Measurements from ENCODE around the gene SSPN. TPM values are rescaled to one million over a fixed set of nuclear protein-coding genes. Genes with fewer than 3 reads are reported as not detected.

Gene SSPN
- total RNA-seq, 1 experiment from 2014 or later = 1.8 TPM

- no peak overlapping the region for H3K27ac Mint-ChIP-seq
- peaks cover 21% of the 10 kb centered on the region for H3K9me3 Mint-ChIP-seq
- H3K36me3 Mint-ChIP-seq = peaks cover 9% of the 10 kb centered on the region
- no peak overlapping the region for H3K4me3 Mint-ChIP-seq
- ATAC-seq (no peak), DNase-seq (ENCODE audit: low spot score) (no peak)
- no peaks in the 10 kb centered on the region for H3K4me1 Mint-ChIP-seq
- H3K27me3 Mint-ChIP-seq (ENCODE audit: low read depth) = no peaks in the 10 kb centered on the region
- ChIA-PET CTCF (no interaction called here), POLR2A (interaction anchor here (0.5 kb wide), 1 partner anchor 287 kb away, joined by 3 read pairs; no protein-coding TSS in a partner anchor)
- TF ChIP-seq ZBTB21 (CRISPR knock-in tag; IDR thresholded peaks at IDR 0.05; ENCODE audit: borderline replicate concordance) (no peak), FOXK1 (CRISPR knock-in tag; IDR thresholded peaks at IDR 0.05) (no peak), EMX1 (CRISPR knock-in tag; IDR thresholded peaks at IDR 0.05) (no peak), MXD4 (CRISPR knock-in tag; IDR thresholded peaks at IDR 0.05; ENCODE audit: borderline replicate concordance) (no peak), CREM (CRISPR knock-in tag; IDR thresholded peaks at IDR 0.05) (no peak)
These were observed 51.3 kb downstream of the SSPN start for GRCh38 chr12:26246483-26247164.

- ATAC-seq = no peak
- CTCF ChIA-PET = no interaction called here
- peaks cover 9% of the 10 kb centered on the region for H3K36me3 Mint-ChIP-seq
These were observed 52.5 kb downstream of the SSPN start for GRCh38 chr12:26247873-26248272.

GRCh38 chr12:26250801-26251200, 55.4 kb downstream of the SSPN start:
- ChIA-PET CTCF (no interaction called here), POLR2A (interaction anchor here (0.7 kb wide), 1 partner anchor 26 kb away, joined by 6 read pairs; no protein-coding TSS in a partner anchor)
- no peaks in the 10 kb centered on the region for H3K4me1 Mint-ChIP-seq
- ATAC-seq = no peak
- H3K27me3 Mint-ChIP-seq (ENCODE audit: low read depth) = no peaks in the 10 kb centered on the region
- H3K36me3 Mint-ChIP-seq = peaks cover 17% of the 10 kb centered on the region
- TF ChIP-seq, protein P1, sequence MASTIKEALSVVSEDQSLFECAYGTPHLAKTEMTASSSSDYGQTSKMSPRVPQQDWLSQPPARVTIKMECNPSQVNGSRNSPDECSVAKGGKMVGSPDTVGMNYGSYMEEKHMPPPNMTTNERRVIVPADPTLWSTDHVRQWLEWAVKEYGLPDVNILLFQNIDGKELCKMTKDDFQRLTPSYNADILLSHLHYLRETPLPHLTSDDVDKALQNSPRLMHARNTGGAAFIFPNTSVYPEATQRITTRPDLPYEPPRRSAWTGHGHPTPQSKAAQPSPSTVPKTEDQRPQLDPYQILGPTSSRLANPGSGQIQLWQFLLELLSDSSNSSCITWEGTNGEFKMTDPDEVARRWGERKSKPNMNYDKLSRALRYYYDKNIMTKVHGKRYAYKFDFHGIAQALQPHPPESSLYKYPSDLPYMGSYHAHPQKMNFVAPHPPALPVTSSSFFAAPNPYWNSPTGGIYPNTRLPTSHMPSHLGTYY (CRISPR knock-in tag; IDR thresholded peaks at IDR 0.05) = no peak
- no peak for TF ChIP-seq OVOL2 (CRISPR knock-in tag; IDR thresholded peaks at IDR 0.05; ENCODE audit: borderline replicate concordance)
- no peak for TF ChIP-seq FOXP1 (CRISPR knock-in tag; IDR thresholded peaks at IDR 0.05; ENCODE audit: borderline replicate concordance)
- TF ChIP-seq, protein P2, sequence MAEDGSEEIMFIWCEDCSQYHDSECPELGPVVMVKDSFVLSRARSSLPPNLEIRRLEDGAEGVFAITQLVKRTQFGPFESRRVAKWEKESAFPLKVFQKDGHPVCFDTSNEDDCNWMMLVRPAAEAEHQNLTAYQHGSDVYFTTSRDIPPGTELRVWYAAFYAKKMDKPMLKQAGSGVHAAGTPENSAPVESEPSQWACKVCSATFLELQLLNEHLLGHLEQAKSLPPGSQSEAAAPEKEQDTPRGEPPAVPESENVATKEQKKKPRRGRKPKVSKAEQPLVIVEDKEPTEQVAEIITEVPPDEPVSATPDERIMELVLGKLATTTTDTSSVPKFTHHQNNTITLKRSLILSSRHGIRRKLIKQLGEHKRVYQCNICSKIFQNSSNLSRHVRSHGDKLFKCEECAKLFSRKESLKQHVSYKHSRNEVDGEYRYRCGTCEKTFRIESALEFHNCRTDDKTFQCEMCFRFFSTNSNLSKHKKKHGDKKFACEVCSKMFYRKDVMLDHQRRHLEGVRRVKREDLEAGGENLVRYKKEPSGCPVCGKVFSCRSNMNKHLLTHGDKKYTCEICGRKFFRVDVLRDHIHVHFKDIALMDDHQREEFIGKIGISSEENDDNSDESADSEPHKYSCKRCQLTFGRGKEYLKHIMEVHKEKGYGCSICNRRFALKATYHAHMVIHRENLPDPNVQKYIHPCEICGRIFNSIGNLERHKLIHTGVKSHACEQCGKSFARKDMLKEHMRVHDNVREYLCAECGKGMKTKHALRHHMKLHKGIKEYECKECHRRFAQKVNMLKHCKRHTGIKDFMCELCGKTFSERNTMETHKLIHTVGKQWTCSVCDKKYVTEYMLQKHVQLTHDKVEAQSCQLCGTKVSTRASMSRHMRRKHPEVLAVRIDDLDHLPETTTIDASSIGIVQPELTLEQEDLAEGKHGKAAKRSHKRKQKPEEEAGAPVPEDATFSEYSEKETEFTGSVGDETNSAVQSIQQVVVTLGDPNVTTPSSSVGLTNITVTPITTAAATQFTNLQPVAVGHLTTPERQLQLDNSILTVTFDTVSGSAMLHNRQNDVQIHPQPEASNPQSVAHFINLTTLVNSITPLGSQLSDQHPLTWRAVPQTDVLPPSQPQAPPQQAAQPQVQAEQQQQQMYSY (CRISPR knock-in tag; IDR thresholded peaks at IDR 0.05) = no peak
- TF ChIP-seq, protein P3, sequence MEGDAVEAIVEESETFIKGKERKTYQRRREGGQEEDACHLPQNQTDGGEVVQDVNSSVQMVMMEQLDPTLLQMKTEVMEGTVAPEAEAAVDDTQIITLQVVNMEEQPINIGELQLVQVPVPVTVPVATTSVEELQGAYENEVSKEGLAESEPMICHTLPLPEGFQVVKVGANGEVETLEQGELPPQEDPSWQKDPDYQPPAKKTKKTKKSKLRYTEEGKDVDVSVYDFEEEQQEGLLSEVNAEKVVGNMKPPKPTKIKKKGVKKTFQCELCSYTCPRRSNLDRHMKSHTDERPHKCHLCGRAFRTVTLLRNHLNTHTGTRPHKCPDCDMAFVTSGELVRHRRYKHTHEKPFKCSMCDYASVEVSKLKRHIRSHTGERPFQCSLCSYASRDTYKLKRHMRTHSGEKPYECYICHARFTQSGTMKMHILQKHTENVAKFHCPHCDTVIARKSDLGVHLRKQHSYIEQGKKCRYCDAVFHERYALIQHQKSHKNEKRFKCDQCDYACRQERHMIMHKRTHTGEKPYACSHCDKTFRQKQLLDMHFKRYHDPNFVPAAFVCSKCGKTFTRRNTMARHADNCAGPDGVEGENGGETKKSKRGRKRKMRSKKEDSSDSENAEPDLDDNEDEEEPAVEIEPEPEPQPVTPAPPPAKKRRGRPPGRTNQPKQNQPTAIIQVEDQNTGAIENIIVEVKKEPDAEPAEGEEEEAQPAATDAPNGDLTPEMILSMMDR (IDR thresholded peaks at IDR 0.05) = no peak
- no peak for TF ChIP-seq ATF6 (CRISPR knock-in tag; IDR thresholded peaks at IDR 0.05)
- no peak for TF ChIP-seq KAT7 (CRISPR knock-in tag; IDR thresholded peaks at IDR 0.05; ENCODE audit: borderline replicate concordance)
- TF ChIP-seq ATF3 (CRISPR knock-in tag; conservative IDR thresholded peaks at IDR 0.05) = no peak
- TF ChIP-seq ZNF138 (CRISPR knock-in tag; conservative IDR thresholded peaks at IDR 0.05) = no peak
- no peak for TF ChIP-seq NFE2L1 (CRISPR knock-in tag; IDR thresholded peaks at IDR 0.05)
- no peak for DNase-seq (ENCODE audit: low spot score)
- peaks cover 31% of the 10 kb centered on the region for H3K9me3 Mint-ChIP-seq
- H3K27ac Mint-ChIP-seq = no peak overlapping the region
- no peak overlapping the region for H3K4me3 Mint-ChIP-seq

More at GRCh38 chr12:26247873-26248272, 52.5 kb downstream of the SSPN start:
- POLR2A ChIA-PET = no interaction called here
- Mint-ChIP-seq H3K9me3 (peaks cover 23% of the 10 kb centered on the region), H3K27me3 (ENCODE audit: low read depth) (no peaks in the 10 kb centered on the region), H3K4me3 (no peak overlapping the region), H3K4me1 (no peaks in the 10 kb centered on the region), H3K27ac (no peak overlapping the region)
- no peak for TF ChIP-seq ZNF121 (CRISPR knock-in tag; IDR thresholded peaks at IDR 0.05)
- no peak for TF ChIP-seq KAT7 (CRISPR knock-in tag; IDR thresholded peaks at IDR 0.05; ENCODE audit: borderline replicate concordance)
- TF ChIP-seq GABPB1 (CRISPR knock-in tag; IDR thresholded peaks at IDR 0.05) = no peak
- no peak for TF ChIP-seq ZNF219 (CRISPR knock-in tag; IDR thresholded peaks at IDR 0.05; ENCODE audit: borderline replicate concordance)
- DNase-seq (ENCODE audit: low spot score) = no peak
